Measurements from ENCODE around the gene MAG.

MAG gene

GRCh38 chr19:35288906-35289305 lies 3.1 kb upstream of the MAG start:
- no peak overlapping the region for H3K9ac ChIP-seq (ENCODE audit: low read length)
- H3K4me3 ChIP-seq (ENCODE audit: low read length), result no peak overlapping the region
- H3K27me3 ChIP-seq (ENCODE audit: control insufficient read depth, insufficient read depth, low read length), result peaks cover 11% of the 10 kb centered on the region
- no peaks in the 10 kb centered on the region for H3K9me3 ChIP-seq (ENCODE audit: control insufficient read depth, low read length)
- no peaks in the 10 kb centered on the region for H3K4me1 ChIP-seq (ENCODE audit: control insufficient read depth, insufficient read depth, low read length)
- no peaks in the 10 kb centered on the region for H3K36me3 ChIP-seq (ENCODE audit: control insufficient read depth, insufficient read depth, low read length)

DNA sequence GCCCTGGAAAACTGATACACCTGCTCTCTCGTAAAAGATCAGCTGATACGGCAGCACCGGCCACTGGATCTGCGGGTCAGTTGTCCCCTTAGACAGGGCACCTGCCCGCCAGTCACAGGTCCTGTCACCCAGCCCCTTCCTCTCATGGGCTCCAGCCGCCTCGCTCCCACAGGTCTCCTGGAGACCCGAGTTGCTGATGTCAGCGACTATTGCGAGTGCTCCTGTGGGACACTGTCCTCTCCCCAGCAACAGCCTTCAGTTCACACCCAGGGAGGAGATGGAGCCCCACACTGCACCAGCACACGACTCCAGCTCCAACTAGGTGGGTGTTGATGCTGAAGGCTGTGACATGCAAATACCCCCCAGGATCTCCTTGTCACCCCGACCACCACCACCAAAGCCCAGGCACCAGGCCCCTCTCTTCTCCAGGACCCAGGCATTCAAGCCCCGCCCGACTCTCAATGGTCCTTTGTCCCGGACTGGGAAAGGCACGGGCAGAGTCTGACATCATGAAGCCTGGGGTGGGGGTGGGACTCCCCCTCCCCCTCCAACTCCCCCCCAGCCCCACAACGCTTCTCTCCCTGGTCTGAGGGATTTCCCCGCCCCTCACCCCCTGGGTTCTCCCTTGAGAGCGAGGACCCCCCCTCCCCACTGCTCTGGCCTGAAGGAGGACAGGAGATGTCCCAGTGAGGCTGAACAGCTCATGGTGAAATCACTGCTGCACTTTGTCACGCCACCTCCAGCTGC lies 1.4 kb upstream of the MAG start:
- H3K9me3 ChIP-seq (ENCODE audit: control insufficient read depth, low read length), result no peaks in the 10 kb centered on the region
- no peaks in the 10 kb centered on the region for H3K4me1 ChIP-seq (ENCODE audit: control insufficient read depth, insufficient read depth, low read length)
- peaks cover 15% of the 10 kb centered on the region for H3K27me3 ChIP-seq (ENCODE audit: control insufficient read depth, insufficient read depth, low read length)
- H3K9ac ChIP-seq (ENCODE audit: low read length), result no peak overlapping the region
- H3K4me3 ChIP-seq (ENCODE audit: low read length), result no peak overlapping the region
- no peaks in the 10 kb centered on the region for H3K36me3 ChIP-seq (ENCODE audit: control insufficient read depth, insufficient read depth, low read length)

DNA sequence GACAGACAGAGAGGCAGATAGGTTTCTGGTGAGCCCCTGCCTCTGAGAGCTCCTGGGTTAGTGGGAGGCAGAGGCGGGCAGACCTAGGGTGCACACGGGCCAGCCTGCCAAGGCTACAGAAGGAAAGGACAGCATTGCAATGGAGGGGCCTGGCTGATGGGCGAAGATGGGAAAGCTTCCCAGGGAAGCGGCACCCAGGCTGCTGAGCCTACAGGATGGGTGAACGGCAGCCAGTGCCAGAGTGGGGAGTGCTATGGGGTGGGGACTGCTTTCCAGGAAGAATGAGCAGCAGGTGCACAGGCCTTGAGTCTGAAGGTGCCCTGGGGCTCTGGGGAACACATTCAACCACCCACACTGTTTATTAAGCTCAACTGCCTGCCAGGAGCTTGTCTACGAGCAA lies 702 bp upstream of the MAG start:
- no peak overlapping the region for H3K9ac ChIP-seq (ENCODE audit: low read length)

DNA sequence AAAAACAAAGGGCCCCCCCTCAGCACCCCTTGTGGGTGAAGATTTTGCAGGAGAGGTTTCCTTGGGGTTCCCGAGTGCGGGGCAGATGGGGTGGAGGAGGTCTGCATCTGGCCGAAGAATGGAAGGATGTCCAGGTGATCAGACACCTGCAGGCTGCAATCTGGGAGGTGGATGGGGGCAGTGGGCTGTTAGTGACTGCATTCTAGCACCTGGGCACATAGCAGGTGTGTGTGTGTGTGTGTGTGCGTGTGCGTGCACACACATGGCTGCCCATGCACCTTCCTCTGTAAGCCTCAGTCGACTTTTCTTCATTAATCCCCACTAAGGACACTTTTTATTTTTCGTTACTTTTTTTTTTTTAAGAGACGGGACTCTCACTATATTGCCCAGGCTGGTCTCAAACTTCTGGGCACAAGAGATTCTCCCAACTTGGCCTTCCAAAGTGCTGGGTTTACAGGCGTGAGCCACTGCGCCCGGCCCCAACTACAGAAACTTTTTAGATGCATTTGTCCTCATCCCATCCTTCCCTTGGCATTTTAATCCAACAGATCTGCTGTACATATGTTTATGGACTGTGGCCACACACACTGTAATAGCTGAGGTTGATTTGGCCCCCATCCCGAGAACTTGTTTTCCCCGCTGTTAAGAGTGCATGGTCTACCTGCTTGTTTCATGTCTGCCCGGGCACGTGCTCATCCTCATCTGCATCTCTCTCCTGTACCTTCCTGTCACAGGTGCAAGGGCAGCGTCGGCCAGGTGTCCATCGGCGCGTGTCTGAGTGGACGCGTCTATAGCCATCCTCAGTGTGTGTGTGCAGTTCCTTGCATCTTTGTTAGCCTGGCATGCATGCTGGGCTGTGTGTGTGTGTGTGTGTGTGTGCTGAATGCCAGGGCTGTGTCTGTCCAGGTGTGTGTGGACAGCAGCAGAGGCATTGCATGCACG lies 731 bp downstream of the MAG start:
- no peaks in the 10 kb centered on the region for H3K36me3 ChIP-seq (ENCODE audit: control insufficient read depth, insufficient read depth, low read length)
- no peak overlapping the region for H3K4me3 ChIP-seq (ENCODE audit: low read length)
- peaks cover 21% of the 10 kb centered on the region for H3K27me3 ChIP-seq (ENCODE audit: control insufficient read depth, insufficient read depth, low read length)
- no peaks in the 10 kb centered on the region for H3K9me3 ChIP-seq (ENCODE audit: control insufficient read depth, low read length)
- H3K9ac ChIP-seq (ENCODE audit: low read length), result no peak overlapping the region
- H3K4me1 ChIP-seq (ENCODE audit: control insufficient read depth, insufficient read depth, low read length), result no peaks in the 10 kb centered on the region

More for the DNA sequence above, 702 bp upstream of the MAG start:
- H3K9me3 ChIP-seq (ENCODE audit: control insufficient read depth, low read length), result no peaks in the 10 kb centered on the region
- H3K4me3 ChIP-seq (ENCODE audit: low read length), result no peak overlapping the region
- no peaks in the 10 kb centered on the region for H3K36me3 ChIP-seq (ENCODE audit: control insufficient read depth, insufficient read depth, low read length)
- H3K27me3 ChIP-seq (ENCODE audit: control insufficient read depth, insufficient read depth, low read length), result peaks cover 15% of the 10 kb centered on the region
- no peaks in the 10 kb centered on the region for H3K4me1 ChIP-seq (ENCODE audit: control insufficient read depth, insufficient read depth, low read length)

GRCh38 chr19:35293363-35293739 lies 1.4 kb downstream of the MAG start:
- Histone ChIP-seq H3K4me3 (ENCODE audit: low read length) (no peak overlapping the region), H3K27me3 (ENCODE audit: control insufficient read depth, insufficient read depth, low read length) (peaks cover 26% of the 10 kb centered on the region), H3K9me3 (ENCODE audit: control insufficient read depth, low read length) (no peaks in the 10 kb centered on the region), H3K9ac (ENCODE audit: low read length) (no peak overlapping the region), H3K36me3 (ENCODE audit: control insufficient read depth, insufficient read depth, low read length) (no peaks in the 10 kb centered on the region), H3K4me1 (ENCODE audit: control insufficient read depth, insufficient read depth, low read length) (no peaks in the 10 kb centered on the region)

DNA sequence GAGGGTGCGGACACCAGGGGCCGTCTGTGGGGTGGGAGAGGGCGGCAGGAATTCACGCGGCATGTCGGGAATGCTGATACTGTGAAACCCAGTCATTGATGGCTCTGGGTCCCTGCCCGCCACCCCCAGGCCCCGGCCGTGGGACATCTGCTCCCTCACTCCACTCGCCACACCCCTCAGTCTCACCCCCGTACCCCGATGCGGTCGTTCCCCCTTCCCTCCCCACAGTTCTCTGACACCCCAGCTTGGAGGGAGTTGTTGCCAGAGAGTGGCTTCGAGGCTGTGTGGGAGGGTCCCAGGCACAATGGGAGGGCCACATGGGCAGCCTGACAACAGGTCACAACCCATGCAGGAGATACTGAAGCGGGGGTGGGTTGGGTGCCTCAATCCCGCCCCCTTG lies 1.8 kb downstream of the MAG start:
- no peaks in the 10 kb centered on the region for H3K4me1 ChIP-seq (ENCODE audit: control insufficient read depth, insufficient read depth, low read length)
- peaks cover 26% of the 10 kb centered on the region for H3K27me3 ChIP-seq (ENCODE audit: control insufficient read depth, insufficient read depth, low read length)
- H3K9me3 ChIP-seq (ENCODE audit: control insufficient read depth, low read length), result no peaks in the 10 kb centered on the region
- H3K36me3 ChIP-seq (ENCODE audit: control insufficient read depth, insufficient read depth, low read length), result no peaks in the 10 kb centered on the region
- no peak overlapping the region for H3K9ac ChIP-seq (ENCODE audit: low read length)
- H3K4me3 ChIP-seq (ENCODE audit: low read length), result no peak overlapping the region

GRCh38 chr19:35294328-35294727 lies 2.4 kb downstream of the MAG start:
- H3K36me3 ChIP-seq (ENCODE audit: control insufficient read depth, insufficient read depth, low read length), result no peaks in the 10 kb centered on the region
- no peak overlapping the region for H3K4me3 ChIP-seq (ENCODE audit: low read length)
- H3K9me3 ChIP-seq (ENCODE audit: control insufficient read depth, low read length), result no peaks in the 10 kb centered on the region
- peaks cover 29% of the 10 kb centered on the region for H3K27me3 ChIP-seq (ENCODE audit: control insufficient read depth, insufficient read depth, low read length)
- H3K9ac ChIP-seq (ENCODE audit: low read length), result no peak overlapping the region
- H3K4me1 ChIP-seq (ENCODE audit: control insufficient read depth, insufficient read depth, low read length), result no peaks in the 10 kb centered on the region

- Histone ChIP-seq H3K4me3 (ENCODE audit: low read length) (no peak overlapping the region), H3K4me1 (ENCODE audit: control insufficient read depth, insufficient read depth, low read length) (no peaks in the 10 kb centered on the region), H3K27me3 (ENCODE audit: control insufficient read depth, insufficient read depth, low read length) (peaks cover 29% of the 10 kb centered on the region), H3K9ac (ENCODE audit: low read length) (no peak overlapping the region), H3K9me3 (ENCODE audit: control insufficient read depth, low read length) (no peaks in the 10 kb centered on the region), H3K36me3 (ENCODE audit: control insufficient read depth, insufficient read depth, low read length) (no peaks in the 10 kb centered on the region)
Observed at GRCh38 chr19:35294859-35295791, 3.2 kb downstream of the MAG start.

DNA sequence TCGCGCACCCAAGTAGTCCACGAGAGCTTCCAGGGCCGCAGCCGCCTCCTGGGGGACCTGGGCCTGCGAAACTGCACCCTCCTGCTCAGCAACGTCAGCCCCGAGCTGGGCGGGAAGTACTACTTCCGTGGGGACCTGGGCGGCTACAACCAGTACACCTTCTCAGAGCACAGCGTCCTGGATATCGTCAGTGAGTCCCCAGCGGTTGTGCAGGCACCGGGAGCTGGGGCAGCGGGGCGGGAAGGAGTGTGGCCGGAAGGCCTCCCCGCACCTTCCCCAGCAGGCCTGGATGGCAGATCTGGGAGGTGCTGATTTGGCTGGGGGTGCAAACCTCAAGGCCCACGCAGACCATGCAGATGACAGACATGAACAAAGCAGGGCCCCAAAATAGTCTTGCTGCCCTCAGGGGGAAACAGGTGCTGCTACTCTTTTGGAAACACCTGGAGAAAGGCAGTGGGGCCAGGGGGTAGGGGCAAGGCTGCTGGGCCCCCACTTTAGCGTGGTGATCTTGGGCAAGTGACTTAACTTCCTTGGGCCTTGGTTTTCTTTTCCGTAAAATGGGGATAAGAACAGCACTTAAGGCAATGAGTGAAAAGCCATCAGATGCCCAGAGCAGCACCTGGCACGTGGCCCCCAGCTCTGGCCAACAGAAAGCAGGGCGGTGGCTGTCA lies 4.0 kb downstream of the MAG start:
- Histone ChIP-seq H3K4me3 (ENCODE audit: low read length) (no peak overlapping the region), H3K27me3 (ENCODE audit: control insufficient read depth, insufficient read depth, low read length) (peaks cover 29% of the 10 kb centered on the region), H3K36me3 (ENCODE audit: control insufficient read depth, insufficient read depth, low read length) (no peaks in the 10 kb centered on the region), H3K9me3 (ENCODE audit: control insufficient read depth, low read length) (no peaks in the 10 kb centered on the region), H3K4me1 (ENCODE audit: control insufficient read depth, insufficient read depth, low read length) (no peaks in the 10 kb centered on the region), H3K9ac (ENCODE audit: low read length) (no peak overlapping the region)

- Histone ChIP-seq H3K27me3 (ENCODE audit: control insufficient read depth, insufficient read depth, low read length) (peaks cover 29% of the 10 kb centered on the region), H3K9ac (ENCODE audit: low read length) (no peak overlapping the region), H3K4me1 (ENCODE audit: control insufficient read depth, insufficient read depth, low read length) (no peaks in the 10 kb centered on the region), H3K36me3 (ENCODE audit: control insufficient read depth, insufficient read depth, low read length) (no peaks in the 10 kb centered on the region), H3K4me3 (ENCODE audit: low read length) (no peak overlapping the region), H3K9me3 (ENCODE audit: control insufficient read depth, low read length) (no peaks in the 10 kb centered on the region)
Observed at GRCh38 chr19:35296644-35297514, 4.9 kb downstream of the MAG start.

GRCh38 chr19:35297515-35297848 lies 5.5 kb downstream of the MAG start:
- no peak overlapping the region for H3K4me3 ChIP-seq (ENCODE audit: low read length)

More at GRCh38 chr19:35297515-35297848, 5.5 kb downstream of the MAG start:
- Histone ChIP-seq H3K4me1 (ENCODE audit: control insufficient read depth, insufficient read depth, low read length) (no peaks in the 10 kb centered on the region), H3K9ac (ENCODE audit: low read length) (no peak overlapping the region), H3K9me3 (ENCODE audit: control insufficient read depth, low read length) (no peaks in the 10 kb centered on the region), H3K36me3 (ENCODE audit: control insufficient read depth, insufficient read depth, low read length) (no peaks in the 10 kb centered on the region), H3K27me3 (ENCODE audit: control insufficient read depth, insufficient read depth, low read length) (peaks cover 29% of the 10 kb centered on the region)

Measured in mucosa of stomach (tissue), 1 donor.